GM19397 (cell line): Measurements from ENCODE around the gene FUNDC2.

Experiments used
- ATAC-seq: cut with Tn5 transposase; IDR thresholded peaks from one replicate; pipeline ENCODE4 v1.9.1; 2021; ENCODE audit warnings: mild to moderate bottlenecking, moderate library complexity; ENCODE audit not compliant: unreplicated experiment

The FUNDC2 gene

GRCh38 chrX:155023907-155024833 lies 2.5 kb upstream of the FUNDC2 start:
- ATAC-seq, result no peak

GRCh38 chrX:155026420-155026726 lies 271 bp upstream of the FUNDC2 start:
- ATAC-seq, result no peak

DNA sequence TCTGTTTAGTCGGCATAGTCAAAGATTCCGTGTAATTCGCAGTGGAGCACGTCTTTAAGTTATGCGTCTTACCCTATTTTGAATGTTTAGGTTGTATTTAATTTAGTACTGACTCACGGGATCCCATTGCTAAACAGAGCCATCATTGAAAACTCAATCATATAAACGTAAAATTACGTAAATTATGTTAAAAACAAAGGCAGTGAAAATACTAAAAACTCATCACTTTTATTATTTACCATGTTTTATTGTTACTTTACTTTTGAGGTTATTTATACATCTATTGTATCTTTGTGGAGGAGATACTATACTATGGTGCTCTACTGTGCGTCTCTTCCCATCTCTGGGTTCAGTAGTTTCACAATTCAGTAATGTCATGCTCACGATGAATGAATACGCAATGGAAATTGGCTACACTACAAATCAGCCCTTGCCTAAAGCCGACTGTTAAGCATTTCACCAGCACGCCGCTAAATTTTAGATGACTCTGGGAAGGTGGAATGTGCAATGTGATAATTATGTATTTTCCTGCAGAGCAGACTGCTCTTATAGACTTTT lies 944 bp downstream of the FUNDC2 start:
- no peak for ATAC-seq

- ATAC-seq, result no peak
Observed at GRCh38 chrX:155028129-155028528, 1.5 kb downstream of the FUNDC2 start.

GRCh38 chrX:155028877-155029291 lies 2.2 kb downstream of the FUNDC2 start:
- ATAC-seq, result no peak

DNA sequence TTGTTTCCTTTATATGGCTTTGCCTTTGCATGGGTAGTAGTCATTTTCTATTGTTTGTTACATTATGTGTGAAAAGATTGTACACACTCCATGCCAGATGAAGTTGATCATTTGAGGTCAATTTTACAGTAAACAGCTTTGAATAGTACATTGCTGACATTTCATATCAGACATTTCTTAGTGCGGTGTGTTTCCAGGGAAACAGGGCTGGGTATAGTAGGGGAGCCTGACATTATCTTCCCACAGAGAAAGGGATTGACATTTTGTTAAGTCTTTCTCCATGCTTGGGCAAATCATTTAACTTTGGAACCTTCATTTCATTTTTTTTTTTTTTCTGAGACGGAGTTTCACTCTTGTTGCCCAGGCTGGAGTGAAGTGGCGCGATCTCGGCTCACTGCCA lies 5.0 kb downstream of the FUNDC2 start:
- ATAC-seq, result no peak

GRCh38 chrX:155035688-155036087 lies 9.0 kb downstream of the FUNDC2 start:
- no peak for ATAC-seq

DNA sequence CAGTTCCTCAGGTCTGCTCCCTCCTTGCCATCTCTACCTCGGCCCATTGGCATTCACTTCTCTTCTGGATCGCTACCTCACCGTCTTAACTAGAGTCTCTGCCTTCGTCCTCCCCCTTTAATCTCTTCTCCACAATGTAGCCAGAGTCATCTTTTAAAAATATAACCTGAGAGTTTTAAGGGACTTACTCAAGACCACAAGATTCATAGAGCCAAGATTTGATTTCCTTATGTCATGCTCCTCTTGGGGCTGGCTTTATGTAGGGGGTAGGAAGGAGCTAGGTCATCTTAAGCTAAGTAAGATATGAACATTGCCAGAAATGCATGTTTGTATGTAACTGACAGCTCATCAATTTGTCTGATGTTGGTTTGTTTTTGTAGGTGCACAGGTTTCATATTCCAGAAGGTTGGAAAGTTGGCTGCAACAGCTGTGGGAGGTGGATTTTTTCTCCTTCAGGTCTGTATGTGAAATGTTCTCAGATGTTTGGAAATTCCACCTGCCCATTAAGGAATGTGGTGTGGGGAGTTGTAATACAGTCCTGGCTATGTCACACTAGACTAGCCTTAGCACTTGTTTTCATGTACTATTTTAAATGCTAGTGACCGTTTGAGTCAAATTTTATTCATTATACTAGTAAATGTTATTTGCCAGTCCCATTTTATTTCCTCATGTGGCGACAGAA lies 19.6 kb downstream of the FUNDC2 start:
- ATAC-seq, result no peak

DNA sequence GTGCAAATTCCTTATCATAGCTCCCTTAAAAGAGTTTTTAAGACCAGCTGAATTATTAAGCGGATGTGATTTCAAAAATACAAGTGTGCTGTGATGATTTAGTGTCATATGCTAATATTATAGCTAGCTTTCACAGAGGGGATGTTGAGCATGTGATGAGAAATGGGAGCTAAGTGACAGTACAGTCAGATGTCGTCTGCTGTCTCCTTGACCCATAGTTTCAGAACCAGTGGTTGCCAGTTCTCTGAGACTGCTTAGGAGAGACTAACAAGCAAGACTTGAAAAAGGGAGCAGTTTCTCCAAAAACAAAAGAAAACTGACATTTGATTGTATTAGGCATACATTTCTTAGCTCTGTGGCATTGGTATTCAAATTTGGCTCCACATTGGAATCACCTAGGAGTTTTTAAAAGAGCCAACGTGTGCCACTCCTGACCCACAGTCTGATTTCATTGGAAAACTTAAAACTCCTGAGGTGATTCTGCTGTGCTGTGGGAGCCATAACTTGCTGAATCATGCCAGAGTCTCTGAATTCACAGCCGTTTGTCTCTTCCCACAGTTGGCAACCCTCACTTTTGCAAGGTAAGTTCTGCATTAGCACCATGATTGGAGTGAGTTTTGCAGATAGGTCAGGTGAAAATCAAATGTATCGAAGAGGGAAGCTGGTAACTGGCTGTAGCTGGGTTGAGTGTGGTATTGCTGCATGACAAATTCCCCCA lies 20.3 kb downstream of the FUNDC2 start:
- ATAC-seq, result no peak

- ATAC-seq, result no peak
Observed at GRCh38 chrX:155048977-155049619, 22.5 kb downstream of the FUNDC2 start.

DNA sequence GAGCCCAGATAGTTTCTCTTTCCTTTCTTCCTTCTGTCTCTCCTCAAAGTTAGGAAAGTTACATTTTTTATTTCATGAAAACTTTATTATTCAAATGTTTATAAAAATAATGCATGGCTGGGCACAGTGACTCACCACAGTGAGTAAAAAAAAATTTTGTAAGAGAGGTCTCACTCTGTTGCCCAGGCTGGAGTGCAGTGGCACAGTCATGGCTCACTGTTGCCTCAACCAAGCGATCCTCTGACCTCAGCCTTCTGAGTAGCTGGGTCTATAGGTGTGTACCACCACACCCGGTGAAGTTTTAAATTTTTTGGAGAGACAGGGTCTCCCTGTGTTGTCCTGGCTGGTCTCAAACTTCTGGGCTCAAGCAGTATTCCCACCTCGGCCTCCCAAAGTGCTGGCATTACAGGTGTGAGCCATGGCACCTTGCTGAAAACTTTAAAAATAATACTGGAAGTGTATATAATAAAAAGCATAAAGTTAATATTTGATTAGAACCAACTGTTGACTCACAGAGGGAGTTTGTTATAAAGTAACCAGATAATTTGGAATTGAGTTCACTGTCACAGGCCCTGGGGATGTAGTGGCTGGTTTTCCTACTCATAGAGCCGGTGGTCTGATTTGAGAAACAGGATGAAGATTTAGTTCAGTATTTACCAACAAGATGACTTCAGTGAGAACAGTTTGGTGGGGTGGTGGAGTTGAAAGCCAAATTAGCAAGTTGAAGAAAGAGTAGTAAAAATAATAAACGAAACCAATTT lies 26.3 kb downstream of the FUNDC2 start:
- ATAC-seq, result no peak

DNA sequence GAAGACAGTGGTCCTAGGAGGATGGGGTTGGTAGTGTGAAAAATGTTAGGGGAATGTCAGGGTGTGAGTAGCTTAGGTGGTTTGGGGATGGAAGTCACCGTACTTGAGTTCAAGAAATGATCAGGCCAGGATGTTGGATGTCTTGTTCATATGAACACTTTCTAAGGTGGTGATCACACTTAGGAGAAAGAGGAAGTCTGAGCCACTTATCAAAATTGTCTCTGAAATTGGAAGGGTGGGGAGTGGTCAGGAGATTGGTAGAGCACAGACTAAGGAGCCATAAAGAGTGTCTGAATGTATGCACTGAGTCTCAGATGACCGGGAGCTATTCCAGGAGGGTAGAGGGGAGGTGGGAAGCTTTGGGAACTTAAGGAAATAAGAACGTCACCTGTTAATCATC lies 27.0 kb downstream of the FUNDC2 start:
- ATAC-seq, result no peak

DNA sequence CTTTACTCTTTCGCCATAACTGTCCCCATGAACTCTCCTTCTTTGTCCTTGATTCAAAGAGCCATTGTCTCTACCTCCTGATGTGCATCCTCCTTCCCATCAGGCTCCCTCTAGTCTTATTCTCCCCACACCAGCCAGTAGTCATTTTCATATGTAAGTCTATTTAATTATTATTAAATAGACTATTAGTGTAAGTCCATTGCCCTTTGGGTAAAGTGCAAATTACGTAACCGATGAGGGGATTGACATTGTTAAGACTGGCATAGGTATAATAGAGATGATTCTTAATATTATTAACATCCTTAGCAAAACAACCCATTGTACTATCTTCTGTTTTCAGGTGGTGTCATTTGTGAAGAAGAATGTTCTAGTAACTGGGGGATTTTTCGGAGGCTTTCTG lies 27.6 kb downstream of the FUNDC2 start:
- no peak for ATAC-seq

DNA sequence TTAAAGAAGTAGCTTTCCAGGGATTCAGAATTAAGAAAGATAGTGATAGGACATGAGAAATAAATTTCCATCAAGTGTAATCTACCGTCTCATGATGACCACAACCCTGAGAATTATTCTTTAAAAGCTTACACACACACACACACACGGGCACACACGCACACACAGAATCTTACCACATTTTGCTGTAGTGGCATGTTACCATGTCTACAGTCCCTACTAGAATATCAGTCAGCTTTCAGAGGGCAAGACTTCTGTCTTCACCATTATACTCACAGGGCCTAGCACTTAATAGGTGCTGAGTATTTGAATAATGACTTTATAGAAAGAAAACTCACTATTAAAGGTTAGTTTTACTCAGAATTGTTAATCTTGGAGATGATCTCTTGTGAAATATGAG lies 28.9 kb downstream of the FUNDC2 start:
- no peak for ATAC-seq

- ATAC-seq, result no peak
Observed at GRCh38 chrX:155056471-155056870, 29.8 kb downstream of the FUNDC2 start.

- no peak for ATAC-seq
Observed at GRCh38 chrX:155056877-155057792, 30.5 kb downstream of the FUNDC2 start.

- ATAC-seq, result no peak
Observed at GRCh38 chrX:155061760-155062159, 35.1 kb downstream of the FUNDC2 start.

GRCh38 chrX:155065035-155065734 lies 38.5 kb downstream of the FUNDC2 start:
- ATAC-seq, result no peak

- ATAC-seq, result no peak
Observed at GRCh38 chrX:155068165-155068564, 41.5 kb downstream of the FUNDC2 start.
